ENCODE measurements around the gene NANOS1.

The NANOS1 gene, protein sequence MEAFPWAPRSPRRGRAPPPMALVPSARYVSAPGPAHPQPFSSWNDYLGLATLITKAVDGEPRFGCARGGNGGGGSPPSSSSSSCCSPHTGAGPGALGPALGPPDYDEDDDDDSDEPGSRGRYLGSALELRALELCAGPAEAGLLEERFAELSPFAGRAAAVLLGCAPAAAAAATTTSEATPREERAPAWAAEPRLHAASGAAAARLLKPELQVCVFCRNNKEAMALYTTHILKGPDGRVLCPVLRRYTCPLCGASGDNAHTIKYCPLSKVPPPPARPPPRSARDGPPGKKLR

DNA sequence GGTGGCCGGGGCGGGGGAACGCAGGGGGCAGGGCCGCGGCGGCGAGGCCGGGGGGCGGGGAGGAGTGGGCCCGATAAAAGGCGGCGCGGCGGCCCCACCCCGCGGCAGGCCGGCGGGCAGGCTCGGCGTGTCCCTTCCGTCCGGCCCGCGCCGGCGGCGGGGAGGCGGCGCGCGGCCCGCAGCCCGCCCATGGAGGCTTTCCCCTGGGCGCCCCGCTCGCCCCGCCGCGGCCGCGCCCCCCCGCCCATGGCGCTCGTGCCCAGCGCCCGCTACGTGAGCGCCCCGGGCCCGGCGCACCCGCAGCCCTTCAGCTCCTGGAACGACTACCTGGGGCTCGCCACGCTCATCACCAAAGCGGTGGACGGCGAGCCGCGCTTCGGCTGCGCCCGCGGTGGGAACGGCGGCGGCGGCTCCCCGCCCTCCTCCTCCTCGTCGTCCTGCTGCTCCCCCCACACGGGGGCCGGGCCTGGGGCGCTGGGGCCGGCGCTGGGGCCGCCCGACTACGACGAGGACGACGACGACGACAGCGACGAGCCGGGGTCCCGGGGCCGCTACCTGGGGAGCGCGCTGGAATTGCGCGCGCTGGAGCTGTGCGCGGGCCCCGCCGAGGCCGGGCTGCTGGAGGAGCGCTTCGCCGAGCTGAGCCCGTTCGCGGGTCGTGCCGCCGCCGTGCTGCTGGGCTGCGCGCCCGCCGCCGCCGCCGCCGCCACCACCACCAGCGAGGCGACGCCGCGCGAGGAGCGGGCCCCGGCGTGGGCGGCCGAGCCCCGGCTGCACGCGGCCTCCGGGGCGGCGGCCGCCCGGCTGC, at the start of gene NANOS1:
Gene NANOS1 (plus strand): TSS at position 102 of the 808 bp plus-strand sequence. CDS start 88 bp downstream, at position 190.
- Mint-ChIP-seq H3K27ac (ENCODE audit: low read depth) (no peak within 1 kb of the TSS), H3K36me3 (ENCODE audit: insufficient read depth) (peaks cover 19% of the 10 kb centered on the region), H3K27me3 (no peaks in the 10 kb centered on the region), H3K4me3 (peak within 1 kb of the TSS; percentile 82), H3K4me1 (peaks cover 7% of the 10 kb centered on the region), H3K9me3 (no peaks in the 10 kb centered on the region)
- DNase-seq (ENCODE audit: low spot score in 2 of 2) (no peak), ATAC-seq (replicated peaks; ENCODE audit: extremely low read depth, poor library complexity, severe bottlenecking) (peak; percentile 26)

DNA sequence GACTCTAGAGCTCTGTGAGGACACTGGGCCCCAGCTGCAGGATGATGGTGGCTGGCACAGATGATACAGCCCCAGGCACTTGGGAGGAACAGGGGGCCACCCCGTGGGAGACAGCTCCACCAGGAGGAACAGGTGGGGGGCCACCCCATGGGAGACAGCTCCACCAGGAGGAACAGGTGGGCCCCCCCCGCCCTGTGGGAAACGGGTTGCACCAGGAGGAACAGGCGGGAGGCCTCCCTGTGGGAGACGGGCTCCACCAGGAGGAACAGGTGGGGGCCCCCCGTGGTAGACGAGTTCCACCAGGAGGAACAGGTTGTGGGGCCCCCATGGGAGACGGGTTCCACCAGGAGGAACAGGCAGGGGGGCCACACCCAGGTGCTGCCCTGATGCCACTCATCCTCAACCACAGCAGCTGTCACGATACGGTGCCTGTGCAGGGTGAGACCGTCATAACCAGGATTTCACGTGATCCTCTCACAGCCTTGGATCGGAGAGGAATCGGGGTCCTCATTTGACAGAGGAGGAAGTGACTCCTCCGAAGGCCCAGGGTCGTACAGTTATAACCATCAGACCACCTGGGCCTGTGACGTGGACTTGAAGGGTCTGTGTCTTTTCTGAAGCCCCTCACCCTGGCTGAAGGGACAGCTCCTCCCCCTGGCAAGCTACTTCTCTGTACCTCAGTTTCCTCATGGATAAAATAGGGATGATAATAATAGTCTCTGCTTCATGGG, 49.2 kb upstream of the NANOS1 start:
- peaks cover 5% of the 10 kb centered on the region for H3K4me1 Mint-ChIP-seq
- no peak overlapping the region for H3K27ac Mint-ChIP-seq (ENCODE audit: low read depth)
- H3K9me3 Mint-ChIP-seq = no peaks in the 10 kb centered on the region
- ATAC-seq (replicated peaks; ENCODE audit: extremely low read depth, poor library complexity, severe bottlenecking) (no peak), DNase-seq (ENCODE audit: low spot score in 2 of 2) (no peak)
- H3K36me3 Mint-ChIP-seq (ENCODE audit: insufficient read depth) = no peaks in the 10 kb centered on the region
- peaks cover 39% of the 10 kb centered on the region for H3K27me3 Mint-ChIP-seq
- no peak overlapping the region for H3K4me3 Mint-ChIP-seq

DNA sequence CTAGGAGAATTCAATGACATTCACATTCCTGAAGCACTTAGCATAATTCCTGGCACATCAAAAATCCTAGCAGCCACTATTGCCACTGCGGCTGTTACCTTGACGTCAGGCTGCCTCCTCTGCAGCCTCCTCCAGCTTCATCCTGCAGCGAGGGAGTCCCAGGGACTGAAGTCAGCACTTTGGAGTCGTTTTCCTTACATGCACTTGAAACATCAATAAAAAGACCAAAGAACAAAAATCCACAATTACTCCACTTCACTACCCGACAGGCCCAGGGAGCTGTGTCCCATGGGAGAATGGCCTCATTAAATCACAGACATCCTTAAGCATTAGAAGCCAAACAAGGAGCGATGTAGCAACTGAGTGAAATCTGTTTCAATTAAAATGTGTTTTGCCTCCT, 48.6 kb upstream of the NANOS1 start:
- ATAC-seq (replicated peaks; ENCODE audit: extremely low read depth, poor library complexity, severe bottlenecking) (no peak), DNase-seq (ENCODE audit: low spot score in 2 of 2) (no peak)
- Mint-ChIP-seq H3K4me1 (peaks cover 5% of the 10 kb centered on the region), H3K4me3 (no peak overlapping the region), H3K27ac (ENCODE audit: low read depth) (no peak overlapping the region), H3K9me3 (no peaks in the 10 kb centered on the region), H3K36me3 (ENCODE audit: insufficient read depth) (no peaks in the 10 kb centered on the region), H3K27me3 (peaks cover 33% of the 10 kb centered on the region)

DNA sequence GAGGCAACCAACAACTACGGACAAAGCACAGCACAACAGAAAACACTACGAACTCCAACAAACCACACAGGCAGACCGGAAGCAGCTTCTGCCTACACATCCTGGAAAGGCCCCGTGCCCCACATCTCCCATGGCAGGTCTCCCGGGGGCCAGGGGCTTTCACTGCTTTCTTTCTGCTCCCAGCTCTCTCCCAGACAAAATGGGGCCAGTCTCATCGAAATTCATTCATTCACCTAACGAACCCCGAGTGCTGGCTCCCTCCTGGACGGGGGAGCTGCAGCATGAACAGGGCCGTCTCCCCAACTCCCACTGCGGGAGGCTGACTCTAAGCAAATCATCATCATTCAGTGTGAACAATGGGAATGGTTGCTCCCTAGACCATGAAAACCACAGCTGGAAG, 47.6 kb upstream of the NANOS1 start:
- ATAC-seq (replicated peaks; ENCODE audit: extremely low read depth, poor library complexity, severe bottlenecking) = no peak
- Mint-ChIP-seq H3K36me3 (ENCODE audit: insufficient read depth) (no peaks in the 10 kb centered on the region), H3K9me3 (no peaks in the 10 kb centered on the region), H3K27me3 (peaks cover 23% of the 10 kb centered on the region), H3K27ac (ENCODE audit: low read depth) (no peak overlapping the region), H3K4me1 (peaks cover 7% of the 10 kb centered on the region), H3K4me3 (no peak overlapping the region)
- DNase-seq (ENCODE audit: low spot score in 2 of 2) = no peak

DNA sequence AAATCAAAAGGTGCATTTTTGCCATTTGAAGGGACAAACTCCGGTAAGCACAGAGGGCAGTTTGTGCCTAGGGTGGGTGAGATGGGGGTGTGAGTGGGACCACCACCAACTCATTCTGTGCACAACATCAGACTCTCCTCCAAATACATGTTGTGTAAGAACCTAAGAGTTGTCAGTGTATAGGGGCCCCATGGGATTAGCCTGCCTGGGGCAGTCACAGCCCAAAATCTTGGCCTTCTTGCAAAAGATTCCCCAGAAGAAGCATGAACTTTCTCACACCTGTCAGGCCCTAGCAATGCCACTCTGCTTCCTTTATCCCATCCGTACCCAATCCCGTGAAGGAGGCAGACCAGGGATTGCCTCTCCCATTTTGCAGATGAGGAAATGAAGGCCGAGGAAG, 47.1 kb upstream of the NANOS1 start:
- no peak for DNase-seq (ENCODE audit: low spot score in 2 of 2)
- Mint-ChIP-seq H3K27ac (ENCODE audit: low read depth) (no peak overlapping the region), H3K36me3 (ENCODE audit: insufficient read depth) (no peaks in the 10 kb centered on the region), H3K4me1 (peaks cover 11% of the 10 kb centered on the region), H3K27me3 (peaks cover 19% of the 10 kb centered on the region), H3K9me3 (no peaks in the 10 kb centered on the region), H3K4me3 (no peak overlapping the region)
- no peak for ATAC-seq (replicated peaks; ENCODE audit: extremely low read depth, poor library complexity, severe bottlenecking)

DNA sequence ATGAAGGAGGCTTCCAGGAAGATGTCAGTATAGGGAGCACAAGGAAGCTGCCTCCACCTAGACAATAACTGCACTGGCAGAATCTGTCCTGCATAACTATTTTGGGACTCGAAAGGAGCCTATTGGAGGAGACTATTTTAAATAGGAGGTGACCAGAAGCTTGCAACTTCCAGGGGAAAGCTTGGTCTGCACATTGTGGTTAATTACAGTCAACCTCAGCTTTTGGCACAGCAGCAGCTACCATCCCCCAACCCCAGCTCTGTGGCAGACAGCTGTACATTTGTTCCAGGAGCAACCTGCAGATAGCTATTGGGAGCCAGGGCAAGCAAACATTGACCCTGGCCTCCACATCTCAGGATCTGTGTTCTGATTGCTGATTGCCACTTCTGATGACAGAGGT, 46.3 kb upstream of the NANOS1 start:
- peaks cover 18% of the 10 kb centered on the region for H3K4me1 Mint-ChIP-seq
- H3K9me3 Mint-ChIP-seq = no peaks in the 10 kb centered on the region
- no peak overlapping the region for H3K27ac Mint-ChIP-seq (ENCODE audit: low read depth)
- H3K27me3 Mint-ChIP-seq = peaks cover 17% of the 10 kb centered on the region
- no peak overlapping the region for H3K4me3 Mint-ChIP-seq
- H3K36me3 Mint-ChIP-seq (ENCODE audit: insufficient read depth) = no peaks in the 10 kb centered on the region
- no peak for ATAC-seq (replicated peaks; ENCODE audit: extremely low read depth, poor library complexity, severe bottlenecking)
- no peak for DNase-seq (ENCODE audit: low spot score in 2 of 2)

DNA sequence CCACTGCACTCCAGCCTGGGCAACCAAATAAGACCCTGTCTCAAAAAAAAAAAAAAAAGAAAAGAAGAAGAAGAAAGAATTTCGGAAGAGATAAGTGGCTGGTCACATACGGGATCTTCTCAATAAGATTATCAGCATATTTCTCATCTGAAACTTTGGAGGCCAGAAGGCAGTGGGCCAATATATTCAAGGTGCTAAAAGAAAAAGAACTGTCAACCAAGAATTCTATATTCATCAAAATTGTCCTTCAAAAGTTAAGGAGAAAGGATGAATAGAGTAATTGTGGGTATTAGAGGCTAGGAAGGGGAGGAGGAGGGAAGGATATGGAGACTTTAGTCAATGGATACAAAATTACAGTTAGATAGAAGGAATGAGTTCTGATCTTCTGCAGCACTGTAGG, 43.9 kb upstream of the NANOS1 start:
- peaks cover 18% of the 10 kb centered on the region for H3K4me1 Mint-ChIP-seq
- no peak overlapping the region for H3K4me3 Mint-ChIP-seq
- H3K27ac Mint-ChIP-seq (ENCODE audit: low read depth) = no peak overlapping the region
- H3K36me3 Mint-ChIP-seq (ENCODE audit: insufficient read depth) = no peaks in the 10 kb centered on the region
- no peak for DNase-seq (ENCODE audit: low spot score in 2 of 2)
- no peak for ATAC-seq (replicated peaks; ENCODE audit: extremely low read depth, poor library complexity, severe bottlenecking)
- H3K27me3 Mint-ChIP-seq = peaks cover 11% of the 10 kb centered on the region
- no peaks in the 10 kb centered on the region for H3K9me3 Mint-ChIP-seq

DNA sequence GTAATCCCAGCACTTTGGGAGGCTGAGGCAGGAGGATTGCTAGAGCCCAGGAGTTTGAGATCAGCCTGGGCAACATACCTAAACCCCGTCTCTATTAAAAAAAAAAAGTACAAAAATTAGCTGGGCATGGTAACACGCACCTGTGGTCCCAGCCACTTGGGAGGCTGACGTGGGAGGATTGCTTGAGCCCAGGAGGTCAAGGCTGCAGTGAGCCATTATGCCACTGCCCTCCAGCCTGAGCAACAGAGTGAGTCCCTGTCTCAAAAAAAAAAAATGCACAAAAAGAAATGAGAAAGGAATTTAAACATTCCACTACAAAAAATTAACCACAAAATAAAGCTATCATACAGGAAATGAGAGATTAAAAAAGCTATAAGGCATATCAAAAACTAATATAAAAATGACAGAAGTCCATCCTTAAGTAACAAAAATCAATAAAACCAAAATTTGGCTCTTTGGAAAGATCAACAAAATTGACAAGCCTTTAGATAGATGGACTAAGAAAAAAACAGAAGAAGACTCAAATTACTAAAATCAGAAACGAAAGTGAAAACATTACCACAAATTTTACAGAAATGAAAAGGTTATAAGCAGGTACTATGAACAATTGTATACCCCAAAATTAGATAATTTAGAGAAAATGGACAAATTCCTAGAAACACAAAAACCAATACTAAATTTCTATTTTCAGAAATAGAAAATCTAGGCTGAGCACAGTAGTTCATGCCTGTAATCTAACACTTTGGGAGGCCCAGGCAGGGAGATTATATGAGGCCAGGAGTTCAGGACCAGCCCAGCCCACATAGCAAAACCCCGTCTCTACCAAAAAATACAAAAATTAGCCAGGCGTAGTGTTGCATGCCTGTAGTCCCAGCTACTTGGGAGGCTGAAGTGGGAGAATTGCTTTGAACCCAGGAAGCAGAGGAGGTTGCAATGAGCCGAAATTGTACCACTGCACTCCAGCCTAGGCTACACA, 42.4 kb upstream of the NANOS1 start:
- Mint-ChIP-seq H3K27me3 (peaks cover 6% of the 10 kb centered on the region), H3K4me1 (peaks cover 18% of the 10 kb centered on the region), H3K27ac (ENCODE audit: low read depth) (peak overlapping the region; percentile 72), H3K36me3 (ENCODE audit: insufficient read depth) (no peaks in the 10 kb centered on the region), H3K4me3 (peak overlapping the region; percentile 26), H3K9me3 (no peaks in the 10 kb centered on the region)
- no peak for DNase-seq (ENCODE audit: low spot score in 2 of 2)
- no peak for ATAC-seq (replicated peaks; ENCODE audit: extremely low read depth, poor library complexity, severe bottlenecking)

DNA sequence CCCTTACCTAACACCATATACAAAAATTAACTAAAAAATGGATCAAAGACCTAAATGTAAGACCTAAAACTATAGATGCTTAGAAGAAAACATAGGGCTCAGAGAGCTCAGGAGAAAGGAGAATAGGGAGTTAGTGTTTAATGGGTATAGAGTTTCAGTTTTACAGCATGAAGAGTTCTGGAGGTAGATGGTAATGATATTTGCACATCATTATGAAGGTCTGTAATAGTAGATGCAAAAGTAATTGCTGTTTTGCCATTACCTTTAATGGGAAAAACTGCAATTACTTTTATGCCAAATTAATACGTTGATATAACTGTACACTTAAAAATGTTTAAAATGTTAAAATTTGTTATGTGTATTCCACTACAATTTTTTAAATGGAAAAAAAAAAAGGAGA, 39.2 kb upstream of the NANOS1 start:
- no peaks in the 10 kb centered on the region for H3K36me3 Mint-ChIP-seq (ENCODE audit: insufficient read depth)
- H3K4me1 Mint-ChIP-seq = peaks cover 13% of the 10 kb centered on the region
- no peaks in the 10 kb centered on the region for H3K27me3 Mint-ChIP-seq
- no peak overlapping the region for H3K27ac Mint-ChIP-seq (ENCODE audit: low read depth)
- no peak for ATAC-seq (replicated peaks; ENCODE audit: extremely low read depth, poor library complexity, severe bottlenecking)
- no peak overlapping the region for H3K4me3 Mint-ChIP-seq
- no peaks in the 10 kb centered on the region for H3K9me3 Mint-ChIP-seq
- DNase-seq (ENCODE audit: low spot score in 2 of 2) = no peak

DNA sequence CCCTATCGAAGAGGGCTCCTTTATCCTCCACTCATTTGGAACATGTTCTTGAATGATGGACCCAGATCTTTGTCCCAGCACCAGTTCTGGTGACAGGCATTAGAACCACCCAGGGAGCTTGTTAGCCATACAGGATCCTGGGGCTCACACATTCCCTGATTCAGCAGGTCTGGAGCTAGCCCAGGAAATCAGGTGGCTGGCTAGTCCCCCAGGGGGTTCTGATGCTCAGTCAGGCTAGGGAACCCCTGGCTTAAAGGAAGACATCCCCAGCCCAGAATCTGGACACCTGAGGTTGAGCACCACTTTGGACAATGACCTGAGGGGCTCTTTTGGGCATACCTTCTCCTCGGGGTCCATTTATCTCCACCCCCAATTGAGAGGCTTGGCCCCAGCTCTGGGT, 37.0 kb upstream of the NANOS1 start:
- ATAC-seq (replicated peaks; ENCODE audit: extremely low read depth, poor library complexity, severe bottlenecking) = no peak
- no peak for DNase-seq (ENCODE audit: low spot score in 2 of 2)
- H3K36me3 Mint-ChIP-seq (ENCODE audit: insufficient read depth) = no peaks in the 10 kb centered on the region
- no peak overlapping the region for H3K27ac Mint-ChIP-seq (ENCODE audit: low read depth)
- peaks cover 11% of the 10 kb centered on the region for H3K27me3 Mint-ChIP-seq
- peaks cover 6% of the 10 kb centered on the region for H3K4me1 Mint-ChIP-seq
- no peak overlapping the region for H3K4me3 Mint-ChIP-seq
- no peaks in the 10 kb centered on the region for H3K9me3 Mint-ChIP-seq

DNA sequence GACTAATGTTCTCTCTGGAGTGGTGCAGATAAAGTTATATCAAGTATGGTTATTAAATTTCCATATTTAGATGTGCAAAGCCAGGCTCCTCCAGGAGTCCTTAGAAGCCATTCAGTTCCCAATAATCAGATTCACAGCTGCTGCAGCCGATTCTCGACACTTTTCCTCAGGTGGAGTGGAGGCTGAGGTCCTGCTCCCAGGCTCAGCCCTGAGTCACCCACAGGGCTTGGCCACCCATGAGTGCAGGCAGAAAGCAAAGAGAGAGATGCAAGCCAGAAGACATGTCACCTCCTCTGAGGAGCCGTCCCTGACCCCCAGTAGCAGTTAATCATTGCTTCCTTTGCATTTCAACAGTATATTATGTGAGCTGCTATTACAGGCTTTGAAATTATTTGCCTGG, 36.3 kb upstream of the NANOS1 start:
- Mint-ChIP-seq H3K36me3 (ENCODE audit: insufficient read depth) (no peaks in the 10 kb centered on the region), H3K4me1 (no peaks in the 10 kb centered on the region), H3K4me3 (no peak overlapping the region), H3K27me3 (peaks cover 18% of the 10 kb centered on the region), H3K9me3 (no peaks in the 10 kb centered on the region), H3K27ac (ENCODE audit: low read depth) (no peak overlapping the region)
- ATAC-seq (replicated peaks; ENCODE audit: extremely low read depth, poor library complexity, severe bottlenecking) = no peak
- DNase-seq (ENCODE audit: low spot score in 2 of 2) = no peak

DNA sequence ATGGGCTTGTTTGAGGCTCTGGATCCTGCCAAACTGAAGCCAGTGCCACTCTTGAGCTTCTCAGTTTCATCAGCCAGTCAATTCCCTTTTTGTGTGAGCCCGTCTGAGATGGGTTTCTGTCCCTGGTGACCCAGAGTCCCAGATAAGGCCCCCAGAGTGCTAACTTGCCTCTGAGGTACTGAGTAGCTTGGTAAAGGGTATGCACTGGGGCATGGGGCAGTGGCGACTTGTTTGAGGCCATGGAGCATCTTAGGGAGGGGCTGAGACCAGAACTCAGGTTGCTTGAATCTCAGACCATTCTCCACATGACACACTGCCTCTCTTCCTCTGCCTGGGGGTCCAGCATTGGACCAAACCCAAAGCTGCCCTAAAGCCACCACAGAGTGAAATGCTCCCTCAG, 35.2 kb upstream of the NANOS1 start:
- H3K36me3 Mint-ChIP-seq (ENCODE audit: insufficient read depth) = no peaks in the 10 kb centered on the region
- H3K27me3 Mint-ChIP-seq = peaks cover 20% of the 10 kb centered on the region
- H3K27ac Mint-ChIP-seq (ENCODE audit: low read depth) = no peak overlapping the region
- DNase-seq (ENCODE audit: low spot score in 2 of 2) (no peak), ATAC-seq (replicated peaks; ENCODE audit: extremely low read depth, poor library complexity, severe bottlenecking) (no peak)
- no peaks in the 10 kb centered on the region for H3K9me3 Mint-ChIP-seq
- no peak overlapping the region for H3K4me3 Mint-ChIP-seq
- H3K4me1 Mint-ChIP-seq = no peaks in the 10 kb centered on the region
